Measurements from ENCODE around the gene YAP1.

YAP1 gene

GRCh38 chr11:102153082-102153481 is 42.8 kb downstream of the YAP1 start:
- DNase-seq (ENCODE audit: extremely low read depth, low read depth), result no peak
- no peak for TF ChIP-seq CTCF (IDR thresholded peaks at IDR 0.05; ENCODE audit: low read depth, low read length, missing control alignments)
- no peak overlapping the region for H3K4me3 ChIP-seq (replicated peaks; ENCODE audit: low read depth, low read length)

DNA sequence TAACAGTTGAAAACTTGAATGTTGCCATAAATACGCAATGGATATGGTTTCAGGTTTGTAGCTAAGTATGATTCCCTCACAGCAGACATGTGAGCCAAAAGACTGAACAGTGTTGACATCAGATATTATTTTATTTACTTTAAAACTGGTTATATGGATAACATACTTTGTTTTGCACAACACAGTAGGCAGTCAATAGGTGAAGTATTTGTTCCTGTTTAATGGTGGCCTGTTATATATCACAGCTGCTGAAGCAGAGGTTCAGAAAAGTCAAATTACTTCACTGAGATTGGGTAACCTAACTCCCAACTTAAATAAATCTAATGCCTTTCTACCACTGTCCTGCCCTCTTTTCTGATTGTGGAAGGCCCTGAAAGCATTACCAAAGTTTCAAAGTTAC is 44.6 kb downstream of the YAP1 start:
- TF ChIP-seq CTCF (IDR thresholded peaks at IDR 0.05; ENCODE audit: low read depth, low read length, missing control alignments), result no peak
- no peak overlapping the region for H3K4me3 ChIP-seq (replicated peaks; ENCODE audit: low read depth, low read length)
- DNase-seq (ENCODE audit: extremely low read depth, low read depth), result no peak

- TF ChIP-seq CTCF (IDR thresholded peaks at IDR 0.05; ENCODE audit: low read depth, low read length, missing control alignments), result no peak
- no peak for DNase-seq (ENCODE audit: extremely low read depth, low read depth)
- no peak overlapping the region for H3K4me3 ChIP-seq (replicated peaks; ENCODE audit: low read depth, low read length)
Measured at GRCh38 chr11:102155676-102156075, 45.4 kb downstream of the YAP1 start.

- DNase-seq (ENCODE audit: extremely low read depth, low read depth), result no peak
- no peak for TF ChIP-seq CTCF (IDR thresholded peaks at IDR 0.05; ENCODE audit: low read depth, low read length, missing control alignments)
- no peak overlapping the region for H3K4me3 ChIP-seq (replicated peaks; ENCODE audit: low read depth, low read length)
Measured at GRCh38 chr11:102157219-102157618, 47.0 kb downstream of the YAP1 start.

DNA sequence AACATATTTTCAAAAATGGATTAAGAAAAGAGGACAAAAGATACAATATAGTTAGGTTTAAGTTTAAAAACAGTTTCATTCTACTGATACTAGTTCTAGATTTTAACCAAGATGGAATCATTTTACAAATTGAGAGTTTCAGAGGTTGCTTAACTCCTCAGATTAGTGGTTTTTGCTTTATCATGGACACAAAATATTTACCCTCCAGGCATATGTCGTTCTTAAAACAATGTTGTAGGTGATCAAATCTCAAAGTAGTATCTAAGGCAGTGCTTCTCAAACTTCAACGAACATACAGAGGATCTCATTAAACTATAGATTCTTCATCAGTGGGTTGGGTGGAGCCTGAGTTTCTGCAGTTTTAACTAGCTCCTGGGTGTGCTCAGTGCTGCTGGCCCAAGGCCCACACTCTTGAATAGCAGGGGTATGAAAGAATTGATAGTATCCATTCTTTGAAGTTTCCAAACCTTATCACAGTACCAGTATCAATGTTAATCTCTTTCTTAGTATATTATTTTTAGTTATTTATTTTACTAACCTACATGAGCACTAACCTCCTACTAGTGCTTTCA is 48.0 kb downstream of the YAP1 start:
- no peak for DNase-seq (ENCODE audit: extremely low read depth, low read depth)
- no peak overlapping the region for H3K4me3 ChIP-seq (replicated peaks; ENCODE audit: low read depth, low read length)
- no peak for TF ChIP-seq CTCF (IDR thresholded peaks at IDR 0.05; ENCODE audit: low read depth, low read length, missing control alignments)

DNA sequence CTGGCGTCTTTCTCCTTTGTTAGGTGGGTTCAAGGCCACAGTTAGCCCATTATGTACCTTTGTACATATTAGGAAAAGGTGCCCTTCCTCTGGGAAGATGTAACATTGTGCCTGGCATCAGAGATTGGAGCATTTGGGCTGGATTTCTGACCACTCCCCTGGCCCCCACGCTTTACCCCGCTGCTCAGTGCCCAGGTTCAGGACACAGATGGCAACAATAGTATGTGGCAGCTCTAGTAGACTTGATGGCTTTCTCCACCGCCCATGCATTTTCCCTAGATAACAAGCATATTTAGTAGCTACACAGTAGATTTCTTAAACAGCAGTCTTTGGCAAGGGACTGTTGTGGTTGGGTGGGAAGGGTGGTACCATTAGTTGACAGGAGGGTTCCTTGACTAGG is 53.1 kb downstream of the YAP1 start:
- no peak for DNase-seq (ENCODE audit: extremely low read depth, low read depth)
- TF ChIP-seq CTCF (IDR thresholded peaks at IDR 0.05; ENCODE audit: low read depth, low read length, missing control alignments), result no peak
- no peak overlapping the region for H3K4me3 ChIP-seq (replicated peaks; ENCODE audit: low read depth, low read length)

Data from HFF-Myc (cell line).